GM21367 (cell line): Measurements from ENCODE around the gene TENT5C.

Source experiments
- ATAC-seq: cut with Tn5 transposase; IDR thresholded peaks from one replicate; pipeline ENCODE4 v1.9.1; 2021; ENCODE audit not compliant: unreplicated experiment

Gene TENT5C

DNA sequence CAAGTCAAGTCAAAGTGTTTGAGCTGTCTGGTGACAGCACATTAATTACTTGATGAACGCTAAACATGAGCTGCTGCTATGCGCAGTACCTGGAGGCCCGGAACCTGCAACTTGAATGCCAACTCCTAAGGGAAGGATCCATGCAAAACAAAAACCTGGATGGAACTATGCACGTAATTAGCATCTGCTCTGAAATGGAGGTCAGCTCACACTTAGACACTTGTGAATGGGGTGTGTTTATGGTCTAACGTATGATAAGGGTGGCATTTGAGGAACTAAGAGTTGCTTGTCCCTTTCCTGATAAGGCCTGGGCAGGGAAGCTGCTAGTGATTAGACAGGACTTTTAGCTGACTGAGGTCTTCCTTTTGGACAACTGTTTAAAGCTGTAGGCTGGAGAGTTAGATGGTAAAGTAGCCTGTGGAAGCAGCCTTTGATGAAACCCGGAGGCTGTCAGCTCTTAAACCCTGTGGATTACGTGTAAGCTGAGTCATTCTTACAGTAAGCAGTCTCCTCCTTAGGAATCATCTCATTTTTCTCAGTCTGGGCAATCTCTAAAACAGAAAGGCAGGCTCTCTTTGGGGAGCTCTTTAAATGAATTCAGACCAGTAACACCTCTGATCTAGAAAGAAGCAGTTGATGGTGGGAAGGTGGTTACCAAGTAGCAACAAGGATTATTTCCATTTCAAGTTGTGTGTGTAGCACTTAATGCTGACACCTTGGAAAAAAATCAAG lies 6.8 kb downstream of the TENT5C start:
- ATAC-seq = no peak

DNA sequence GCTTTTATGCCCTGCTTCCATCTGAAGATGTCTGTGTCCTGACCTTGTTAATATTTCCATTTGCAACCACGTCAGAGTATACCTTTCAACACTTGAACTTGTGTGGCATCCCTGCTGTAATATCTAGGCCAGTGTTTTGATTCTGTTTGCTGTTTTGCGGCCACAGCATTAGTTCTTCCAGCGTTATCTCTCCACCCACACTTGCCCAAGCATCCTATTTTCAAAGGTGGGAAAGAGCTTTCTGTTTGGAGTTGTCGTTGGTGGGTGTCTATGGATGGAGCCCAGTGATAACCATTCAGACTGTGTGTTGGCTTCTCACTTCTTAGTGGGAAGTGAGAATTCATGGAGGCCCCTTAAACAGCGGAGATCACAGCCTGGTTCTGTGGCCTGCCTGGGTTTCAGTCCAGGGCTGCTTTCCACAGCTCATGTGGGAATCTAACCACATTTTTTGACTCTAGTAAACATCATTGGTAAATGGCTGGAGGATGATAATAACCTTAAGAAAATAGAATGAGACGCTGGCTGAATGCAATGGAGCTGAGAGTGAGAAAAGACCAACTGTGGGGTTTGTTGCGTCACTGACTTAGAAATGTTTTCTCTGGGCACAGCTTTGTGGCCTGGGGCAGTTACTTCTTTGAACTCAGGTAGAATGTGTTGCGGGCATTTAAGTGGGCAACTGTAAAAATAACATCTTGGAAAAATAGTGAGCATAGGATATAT lies 7.6 kb downstream of the TENT5C start:
- no peak for ATAC-seq

DNA sequence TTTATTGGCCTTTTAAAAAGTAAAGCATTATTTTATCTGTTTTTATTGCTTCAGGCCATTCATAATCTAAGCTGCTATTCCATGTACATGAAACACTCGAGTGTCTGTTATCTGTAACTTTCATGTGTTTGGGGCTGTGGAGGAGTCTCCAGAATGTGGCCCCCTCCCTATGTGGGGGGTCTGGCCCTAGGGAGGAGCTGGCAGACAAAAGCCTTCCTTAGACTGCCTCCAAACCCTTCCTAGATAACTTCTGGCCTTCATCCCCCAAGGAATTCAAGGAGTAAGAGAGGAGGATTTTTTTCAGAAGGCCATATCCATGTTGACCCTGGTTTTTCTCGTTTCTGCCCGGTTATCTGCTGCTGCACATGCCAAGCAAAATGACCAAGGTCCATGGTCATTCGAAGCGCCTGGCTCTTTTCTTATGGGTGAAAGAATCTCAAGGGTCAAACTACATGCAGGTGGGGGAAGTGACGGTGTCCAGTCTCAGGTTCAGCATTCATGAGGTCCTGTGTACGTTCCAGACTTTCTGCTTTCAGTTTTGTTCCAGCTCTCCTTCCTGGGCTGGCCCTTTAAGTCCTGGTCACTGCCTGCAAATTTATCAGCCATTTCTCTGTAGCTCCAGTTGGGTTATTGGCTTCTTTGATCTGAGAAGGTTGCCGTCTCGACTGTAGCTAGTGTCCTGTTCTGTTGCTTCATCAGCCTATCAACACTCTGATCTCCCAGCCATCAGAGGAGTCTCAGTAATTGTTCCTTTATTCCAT lies 8.3 kb downstream of the TENT5C start:
- no peak for ATAC-seq

DNA sequence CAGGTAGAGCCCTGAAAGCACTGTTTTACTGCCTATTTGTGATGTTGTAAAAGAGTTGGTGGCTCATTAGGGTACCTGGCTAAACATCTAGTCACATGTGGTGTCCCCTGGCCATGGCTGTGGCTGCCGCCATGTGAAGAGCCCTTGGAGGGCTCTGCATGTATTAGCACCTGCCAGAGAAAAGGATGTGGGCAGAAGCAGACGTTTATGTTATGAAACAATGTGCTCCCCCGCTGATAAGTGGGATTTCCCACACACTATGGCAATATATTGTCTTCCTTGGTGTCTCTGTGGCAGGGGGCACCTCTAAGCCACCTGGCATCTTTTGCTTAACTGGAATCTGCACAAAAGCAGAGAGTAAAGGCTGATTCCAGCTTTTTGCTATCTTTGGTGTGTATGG lies 9.6 kb downstream of the TENT5C start:
- ATAC-seq = no peak

DNA sequence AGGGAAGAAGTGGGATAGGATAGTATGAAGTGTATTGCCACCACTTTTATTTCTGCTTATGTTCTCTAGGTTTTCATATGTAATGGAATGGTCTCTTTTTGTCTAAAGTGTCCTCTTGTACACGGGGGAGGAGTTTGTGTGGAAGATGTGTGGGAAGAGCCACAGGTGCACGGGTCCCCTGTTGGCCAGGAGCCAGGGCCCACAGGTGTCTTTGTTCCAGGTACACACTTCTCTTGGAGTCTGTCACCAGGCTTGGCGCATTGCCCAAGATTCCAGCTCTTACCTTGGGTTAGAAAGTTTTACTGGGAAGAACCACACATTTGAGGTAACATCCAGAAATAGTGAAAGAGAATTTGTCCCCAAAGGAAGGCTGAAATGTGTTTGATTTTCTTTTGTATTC lies 10.5 kb downstream of the TENT5C start:
- ATAC-seq = no peak

DNA sequence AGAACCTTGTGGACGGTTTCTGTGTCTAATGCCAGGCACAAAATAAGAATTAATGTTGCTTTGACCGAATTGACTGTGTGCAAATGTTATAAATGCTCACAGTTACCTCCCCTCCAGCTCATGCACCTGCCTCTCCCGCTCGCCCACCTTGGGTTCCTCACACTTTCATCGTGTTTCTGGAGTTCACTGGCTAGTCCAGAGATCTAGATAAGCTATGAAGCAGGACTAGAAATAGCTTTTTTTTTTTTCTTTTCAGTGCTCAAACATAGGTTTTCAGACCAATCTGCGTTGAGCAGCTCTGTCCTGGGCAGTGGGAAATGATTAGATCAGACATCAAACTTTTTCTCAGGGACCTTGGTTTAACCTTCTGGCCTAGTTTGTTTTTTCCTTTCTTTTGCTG lies 11.1 kb downstream of the TENT5C start:
- ATAC-seq = no peak

DNA sequence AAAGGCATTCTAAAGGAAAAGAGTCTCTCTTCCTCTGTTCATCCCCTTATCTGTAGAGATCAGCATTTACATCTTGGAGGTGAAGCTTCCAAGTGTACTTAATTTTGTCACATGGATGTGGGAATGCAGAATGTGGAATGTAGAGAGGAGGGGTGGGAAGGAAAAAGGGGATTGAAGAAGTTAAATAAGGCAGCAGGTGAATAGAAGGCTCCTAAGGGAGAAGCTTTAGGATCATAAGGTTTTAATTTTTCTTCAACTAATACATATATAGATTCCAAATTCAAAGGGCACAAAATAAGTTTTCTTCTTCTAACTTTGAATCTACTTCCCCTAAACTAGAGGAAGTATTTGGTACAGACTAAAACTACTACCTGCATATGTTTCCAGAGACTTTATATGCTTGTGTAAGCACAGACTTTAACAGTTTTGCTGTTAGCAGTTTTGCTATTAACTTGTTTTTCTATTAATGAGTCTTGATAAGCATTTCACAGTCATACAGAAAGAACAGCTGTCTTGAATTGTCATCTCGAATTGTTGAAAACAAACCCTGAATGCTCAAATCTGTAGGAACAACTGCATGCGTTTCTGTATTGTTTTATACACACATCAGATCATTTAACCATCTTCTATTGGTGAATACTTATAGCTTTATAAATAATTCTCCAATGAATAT lies 12.7 kb downstream of the TENT5C start:
- ATAC-seq = no peak

DNA sequence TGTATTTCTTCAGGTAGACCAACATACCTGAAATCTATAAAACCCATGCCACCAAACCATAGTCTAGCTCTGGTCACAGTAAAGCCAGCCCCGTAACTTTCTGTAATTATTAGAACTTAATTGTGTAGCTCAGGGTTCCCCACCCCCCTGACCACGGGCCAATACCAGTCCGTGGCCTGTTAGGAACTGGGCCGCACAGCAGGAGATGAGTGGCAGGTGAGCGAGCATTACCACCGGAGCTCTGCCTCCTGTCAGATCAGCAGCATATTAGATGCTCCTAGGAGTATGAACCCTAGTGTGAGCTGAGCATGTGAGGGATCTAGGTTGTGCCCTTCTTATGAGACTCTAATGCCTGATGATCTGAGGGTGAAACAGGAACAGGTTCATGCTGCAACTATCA lies 14.6 kb downstream of the TENT5C start:
- no peak for ATAC-seq

DNA sequence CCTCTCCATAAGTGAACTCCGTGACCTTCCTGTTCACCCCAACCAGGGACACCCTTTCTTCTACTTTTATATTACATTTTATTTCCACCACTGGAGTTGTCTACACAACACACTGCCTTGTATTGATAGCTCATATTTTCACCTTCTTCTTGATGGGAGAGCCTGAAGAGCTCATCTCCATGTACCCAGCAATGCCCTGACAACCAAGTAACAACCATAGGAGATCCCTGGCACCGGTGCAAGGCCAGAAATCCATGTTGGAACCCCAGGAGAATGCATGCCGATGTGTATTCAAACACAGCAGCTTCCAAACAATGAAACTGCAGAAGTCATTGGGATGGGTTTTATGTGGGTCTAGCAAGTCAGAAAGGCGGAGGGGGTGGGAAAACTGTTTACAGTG lies 15.5 kb downstream of the TENT5C start:
- no peak for ATAC-seq

DNA sequence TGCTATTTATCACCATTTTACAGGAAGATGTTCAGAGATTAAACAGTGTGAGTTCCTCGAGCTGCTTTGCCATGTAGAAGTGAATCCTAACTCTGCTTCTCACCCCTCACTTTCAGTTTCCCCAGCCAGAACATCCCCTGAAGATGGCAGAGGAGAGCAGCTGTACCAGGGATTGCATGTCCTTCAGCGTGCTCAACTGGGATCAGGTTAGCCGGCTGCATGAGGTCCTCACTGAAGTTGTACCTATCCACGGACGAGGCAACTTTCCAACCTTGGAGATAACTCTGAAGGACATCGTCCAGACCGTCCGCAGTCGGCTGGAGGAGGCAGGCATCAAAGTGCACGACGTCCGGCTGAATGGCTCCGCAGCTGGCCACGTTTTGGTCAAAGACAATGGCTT lies 16.9 kb downstream of the TENT5C start:
- ATAC-seq = no peak

DNA sequence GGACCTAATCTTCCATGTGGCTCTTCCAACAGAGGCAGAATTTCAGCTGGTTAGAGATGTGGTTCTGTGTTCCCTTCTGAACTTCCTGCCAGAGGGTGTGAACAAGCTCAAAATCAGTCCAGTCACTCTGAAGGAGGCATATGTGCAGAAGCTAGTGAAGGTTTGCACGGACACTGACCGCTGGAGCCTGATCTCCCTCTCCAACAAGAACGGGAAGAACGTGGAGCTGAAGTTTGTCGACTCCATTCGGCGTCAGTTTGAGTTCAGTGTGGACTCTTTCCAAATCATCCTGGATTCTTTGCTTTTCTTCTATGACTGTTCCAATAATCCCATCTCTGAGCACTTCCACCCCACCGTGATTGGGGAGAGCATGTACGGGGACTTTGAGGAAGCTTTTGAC lies 17.3 kb downstream of the TENT5C start:
- no peak for ATAC-seq

DNA sequence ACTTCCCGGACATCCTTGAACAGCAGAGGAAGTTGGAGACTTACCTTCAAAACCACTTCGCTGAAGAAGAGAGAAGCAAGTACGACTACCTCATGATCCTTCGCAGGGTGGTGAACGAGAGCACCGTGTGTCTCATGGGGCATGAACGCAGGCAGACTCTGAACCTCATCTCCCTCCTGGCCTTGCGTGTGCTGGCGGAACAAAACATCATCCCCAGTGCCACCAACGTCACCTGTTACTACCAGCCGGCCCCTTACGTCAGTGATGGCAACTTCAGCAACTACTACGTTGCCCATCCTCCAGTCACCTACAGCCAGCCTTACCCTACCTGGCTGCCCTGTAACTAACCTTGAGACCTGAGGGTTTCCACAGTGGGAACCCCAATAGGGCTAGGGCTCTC lies 17.9 kb downstream of the TENT5C start:
- ATAC-seq = no peak

DNA sequence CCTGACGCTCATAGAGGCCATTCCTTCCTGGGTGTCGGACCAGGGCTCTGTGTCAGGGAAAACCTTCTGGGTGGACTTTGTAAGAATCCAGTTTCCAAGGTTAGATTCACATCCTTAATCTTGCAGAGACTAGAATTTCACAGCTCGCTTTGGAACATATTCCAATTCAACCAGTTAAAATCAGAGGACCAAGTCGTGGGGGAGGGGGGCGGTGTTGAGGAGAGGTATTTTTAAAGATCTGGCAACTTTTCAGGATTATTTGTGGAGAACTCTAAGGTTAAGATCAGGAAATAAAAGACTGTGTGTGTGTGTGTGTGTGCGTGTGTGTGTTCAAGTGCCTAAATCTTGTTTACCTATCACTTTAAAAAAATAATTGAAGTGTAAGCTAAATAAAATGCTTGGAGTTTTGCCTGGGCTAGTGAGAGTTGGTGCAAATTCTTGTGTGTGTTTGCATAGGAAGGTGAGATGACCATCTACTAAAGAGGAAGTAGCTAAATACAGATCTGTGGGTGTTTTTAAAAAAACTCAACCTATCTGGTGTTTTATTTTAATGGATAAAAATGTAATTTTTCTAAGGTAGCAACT lies 21.8 kb downstream of the TENT5C start:
- ATAC-seq = no peak

DNA sequence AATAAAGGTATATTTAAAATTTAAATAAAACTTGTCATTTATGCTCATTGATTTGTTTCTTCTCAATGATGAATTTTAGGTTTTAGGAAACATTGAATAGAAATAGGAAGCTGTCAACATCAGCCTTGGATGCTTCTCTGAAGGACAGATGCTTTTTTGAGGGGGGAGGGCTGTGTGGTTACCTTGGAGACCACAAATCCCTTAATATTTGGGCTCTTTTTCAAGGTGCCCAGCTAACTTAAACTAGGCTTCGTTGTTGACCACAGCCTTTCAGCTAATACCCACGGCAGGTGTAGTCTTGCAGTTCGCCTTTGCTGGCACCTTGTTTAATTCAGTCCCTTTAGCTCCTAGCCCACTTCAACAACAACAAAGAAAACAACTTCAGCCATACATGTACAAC lies 22.5 kb downstream of the TENT5C start:
- no peak for ATAC-seq

DNA sequence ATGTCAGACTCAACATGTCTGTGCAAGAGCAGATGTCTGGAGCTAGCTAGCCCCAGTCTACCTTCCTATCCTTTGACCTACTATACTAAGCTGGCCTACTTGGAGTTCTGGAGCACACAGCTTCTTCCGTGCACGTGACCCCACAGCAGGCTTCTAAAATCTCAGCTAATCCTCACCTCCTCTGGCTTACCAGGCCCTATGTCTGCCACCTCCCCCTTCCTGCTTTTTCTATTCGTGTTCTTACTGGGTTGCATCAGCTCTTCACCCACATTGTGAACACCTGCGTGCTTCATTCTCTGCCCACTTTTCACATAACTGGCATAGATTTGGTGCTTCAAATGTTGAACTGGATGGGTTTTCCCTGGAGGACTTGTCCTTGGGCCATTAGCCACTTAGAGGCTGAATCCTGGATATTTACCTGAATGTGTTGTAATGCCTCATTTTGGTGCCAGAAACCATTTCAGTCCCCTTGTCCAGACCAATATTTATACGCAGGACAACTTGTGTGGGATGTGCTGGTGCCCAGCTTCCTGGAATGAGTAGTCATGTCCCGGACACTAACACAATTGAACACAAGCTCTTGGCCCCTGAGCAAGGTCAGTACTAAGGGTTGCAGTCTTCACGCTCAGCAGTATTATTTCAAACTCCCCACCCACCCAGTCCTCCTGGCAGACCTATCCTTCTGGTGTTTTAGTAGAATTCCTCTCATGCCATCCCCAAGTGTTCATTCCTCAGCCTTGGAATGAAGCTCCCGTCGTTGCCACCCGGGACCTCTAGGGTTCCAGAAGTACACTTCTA lies 24.0 kb downstream of the TENT5C start:
- no peak for ATAC-seq

DNA sequence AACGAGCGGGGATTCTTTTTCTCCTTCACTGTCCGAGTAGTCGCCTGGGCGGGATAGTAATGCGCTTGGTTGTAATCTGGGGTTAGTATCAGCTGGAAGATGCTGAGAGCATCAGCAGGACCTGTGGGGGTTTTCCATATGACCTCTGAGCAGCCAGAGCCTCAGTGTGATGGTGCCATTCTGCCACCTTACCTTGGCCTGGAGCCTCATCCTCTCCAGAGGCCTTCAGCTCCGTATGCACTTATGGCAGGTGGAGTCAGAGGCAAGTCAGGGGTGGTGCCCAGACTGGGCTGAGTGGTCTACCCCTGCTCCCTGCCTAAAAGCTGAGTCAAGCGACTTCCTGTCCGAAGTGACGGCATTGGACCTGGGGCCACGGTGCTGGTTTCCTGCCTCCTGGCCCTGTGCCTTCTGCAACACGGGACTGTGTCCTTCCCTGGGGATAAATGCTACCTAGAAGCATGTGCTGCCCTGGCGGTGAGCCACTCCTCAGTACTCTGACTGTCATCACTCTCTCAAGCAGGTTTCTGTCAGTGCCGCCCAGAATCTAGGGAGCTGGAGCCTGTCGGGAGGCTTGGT lies 24.7 kb downstream of the TENT5C start:
- no peak for ATAC-seq

DNA sequence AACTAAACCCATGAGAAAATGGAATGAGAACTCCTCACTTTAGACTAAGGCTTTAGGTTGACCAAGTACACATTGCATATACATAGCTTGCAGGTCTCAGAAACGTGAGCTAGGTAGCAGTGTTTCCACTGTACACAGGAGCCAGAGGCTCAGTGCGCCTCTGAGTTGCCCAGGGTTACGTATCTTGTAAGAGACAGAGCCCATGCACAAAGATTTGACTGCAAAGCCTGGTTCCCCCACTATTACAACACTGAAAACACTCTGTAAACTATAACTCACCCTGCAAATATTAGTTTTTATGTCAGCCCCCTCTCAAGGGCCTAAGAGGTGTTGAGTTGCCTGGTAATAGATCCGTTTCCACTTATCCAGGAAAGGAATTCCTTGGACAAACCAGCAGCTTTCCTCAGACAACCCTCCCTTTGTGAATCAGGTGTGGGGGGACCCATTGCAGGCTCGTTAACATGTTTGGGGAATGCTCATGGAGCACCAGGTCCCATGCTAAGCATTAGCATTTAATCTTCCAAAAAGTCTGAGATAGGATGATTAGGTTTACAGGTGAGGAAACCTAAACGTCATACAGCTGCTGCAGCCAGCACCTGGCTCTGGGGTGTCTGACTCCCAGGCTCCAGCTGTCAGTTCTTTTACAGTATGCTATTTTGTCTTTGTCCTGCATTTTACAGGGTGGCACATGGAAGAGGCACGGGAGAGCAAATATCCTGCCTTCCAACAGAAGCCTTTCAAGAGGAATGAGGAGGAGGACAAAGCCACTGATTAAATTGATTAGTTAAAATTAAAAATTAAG lies 25.7 kb downstream of the TENT5C start:
- no peak for ATAC-seq

DNA sequence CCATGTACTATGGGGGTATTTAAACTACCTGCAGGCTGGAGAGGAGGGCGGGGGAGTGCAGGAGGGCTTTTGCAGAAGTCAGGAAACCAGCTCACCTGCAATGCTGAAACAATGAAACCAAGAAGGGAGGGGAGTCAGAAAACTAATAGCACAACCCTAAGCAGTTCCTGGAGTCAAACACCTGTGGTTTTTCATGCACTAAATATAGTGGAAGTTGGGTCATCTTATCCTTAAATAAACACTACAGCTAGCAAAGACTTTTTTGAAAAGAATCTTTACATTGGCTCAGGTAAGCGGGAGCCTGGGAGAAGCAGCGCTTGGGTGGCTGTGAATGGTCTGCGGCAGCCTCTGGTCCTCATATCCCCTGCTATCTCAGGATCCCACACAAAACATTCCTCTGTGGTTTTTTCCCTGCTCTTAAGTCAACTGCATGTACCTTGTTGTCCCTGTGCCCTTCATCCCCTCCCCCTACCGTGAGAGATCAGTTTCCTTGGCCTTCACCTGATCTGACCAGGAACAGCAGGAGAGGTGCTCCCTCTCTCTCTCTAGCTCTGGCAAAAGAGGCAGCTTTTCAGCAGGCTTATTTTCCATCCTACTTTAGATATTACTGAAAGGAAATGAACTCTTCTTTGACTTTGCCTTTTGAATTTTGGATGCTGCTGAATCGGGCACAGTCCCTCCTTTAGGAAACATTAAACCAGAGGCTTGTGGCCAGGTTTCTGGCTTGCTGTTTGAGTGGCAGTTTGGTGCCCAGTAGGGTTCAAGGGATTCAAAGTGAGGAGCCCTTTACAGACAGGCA lies 26.6 kb downstream of the TENT5C start:
- peak; percentile 42 for ATAC-seq

DNA sequence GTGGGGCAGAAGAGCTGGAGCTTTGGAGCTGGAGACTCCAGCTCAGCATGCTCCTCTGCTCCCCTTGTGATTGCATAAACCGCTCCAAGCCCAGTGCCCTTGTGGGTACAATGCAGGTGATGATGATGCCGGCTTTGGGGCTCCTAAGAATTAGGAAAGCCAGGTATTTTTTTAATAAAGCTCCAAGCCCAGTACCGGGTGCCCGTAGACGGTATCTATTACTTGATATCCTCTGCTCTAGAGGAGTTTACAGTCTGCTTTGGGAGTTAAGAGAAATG lies 27.2 kb downstream of the TENT5C start:
- ATAC-seq = no peak
